ENCODE data around the gene HDAC9. TPM values are rescaled to one million over a fixed set of nuclear protein-coding genes. Genes with fewer than 3 reads are reported as not detected.

The HDAC9 gene
- polyA plus RNA-seq, 1 of the 3 experiments (the other 2 are of a cell fraction): 11.6 TPM

- TF ChIP-seq IRF3 (IDR thresholded peaks at IDR 0.05; ENCODE audit: low read depth, low read length): no peak
- no peak for TF ChIP-seq USF1 (IDR thresholded peaks at IDR 0.05; ENCODE audit: borderline replicate concordance, low read depth)
- no peak for TF ChIP-seq FOSL2 (IDR thresholded peaks at IDR 0.05; ENCODE audit: borderline replicate concordance, low read depth)
- no peak for TF ChIP-seq EZH2phosphoT487 (IDR thresholded peaks at IDR 0.05; ENCODE audit: borderline replicate concordance, low read depth)
- TF ChIP-seq GABPA (IDR thresholded peaks at IDR 0.05; ENCODE audit: low read depth): no peak
- no peak; the same call in 1 of the 2 replicates for TF ChIP-seq RFX5 (IDR thresholded peaks at IDR 0.05; ENCODE audit: low read length)
These were observed 348.4 kb downstream of the HDAC9 start (continued) for GRCh38 chr7:18843979-18844378.

GRCh38 chr7:18844735-18845134, 349.2 kb downstream of the HDAC9 start:
- H3K79me2 ChIP-seq (ENCODE audit: insufficient read depth): no peaks in the 10 kb centered on the region
- DNase-seq: no peak
- H3K9me2 ChIP-seq: no peaks in the 10 kb centered on the region
- H3K4me2 ChIP-seq: no peak overlapping the region
- peaks cover 4% of the 10 kb centered on the region for H3F3A ChIP-seq (replicated peaks; ENCODE audit: insufficient read depth)
- H3K9ac ChIP-seq: no peak overlapping the region
- 92% methylated on average over 5 of the region's 5 CpGs for WGBS (ENCODE audit: low lambda C conversion rate)
- H3K4me3 ChIP-seq (ENCODE audit: low read depth in 2 of 2, low read length in 1 of 2): no peak overlapping the region
- H4K20me1 ChIP-seq (ENCODE audit: insufficient read depth): no peaks in the 10 kb centered on the region
- H3K4me1 ChIP-seq (ENCODE audit: control insufficient read depth in 1 of 2, insufficient read depth in 2 of 2, low read depth in 1 of 2, low read length in 1 of 2): peaks cover 23 to 52% of the 10 kb centered on the region in 2 experiments
- H3K27ac ChIP-seq (ENCODE audit: low read depth in 2 of 2, low read length in 1 of 2): peak overlapping the region in 1 of 2 experiments; percentile 100; a peak in 2 of 4 replicates
- no peaks in the 10 kb centered on the region for H3K9me3 ChIP-seq
- ChIA-PET POLR2A (interaction anchor here (1.2 to 4.3 kb wide), 4 partner anchors 142 to 273 kb away, joined by 3 to 46 read pairs (median 6); partner anchors contain the start of gene TWIST1), CTCF (interaction anchor here (1.2 to 4.9 kb wide), 7 partner anchors 14 to 269 kb away, joined by 3 to 36 read pairs (median 14); no protein-coding TSS in a partner anchor)
- H3K36me3 ChIP-seq (replicated peaks in 1 of 2; ENCODE audit: control insufficient read depth in 1 of 2, insufficient read depth in 2 of 2, low read length in 1 of 2): peaks cover 0 to 6% of the 10 kb centered on the region in 2 experiments
- TF ChIP-seq GABPA (IDR thresholded peaks at IDR 0.05; ENCODE audit: low read depth): no peak
- no peak for TF ChIP-seq ELF1 (IDR thresholded peaks at IDR 0.05)
- TF ChIP-seq USF2 (IDR thresholded peaks at IDR 0.05; ENCODE audit: borderline replicate concordance, low read depth, low read length): no peak
- no peak for TF ChIP-seq YY1 (IDR thresholded peaks at IDR 0.05; ENCODE audit: low read depth)
- no peak for TF ChIP-seq SIN3A (IDR thresholded peaks at IDR 0.05; ENCODE audit: borderline replicate concordance, low read depth, low read length)
- no peak for TF ChIP-seq IRF3 (IDR thresholded peaks at IDR 0.05; ENCODE audit: low read depth, low read length)
- TF ChIP-seq EZH2phosphoT487 (IDR thresholded peaks at IDR 0.05; ENCODE audit: borderline replicate concordance, low read depth): no peak
- TF ChIP-seq POLR2AphosphoS5 (IDR thresholded peaks at IDR 0.05; ENCODE audit: low read depth, low read length): no peak
- no peak for TF ChIP-seq CHD2 (IDR thresholded peaks at IDR 0.05; ENCODE audit: low read length, partially characterized antibody)
- no peak for TF ChIP-seq RCOR1 (IDR thresholded peaks at IDR 0.05; ENCODE audit: low read length)
- TF ChIP-seq EP300 (IDR thresholded peaks at IDR 0.05; ENCODE audit: borderline replicate concordance in 1 of 2, low read depth in 1 of 2, low read length in 1 of 2): no peak
- no peak for TF ChIP-seq USF1 (IDR thresholded peaks at IDR 0.05; ENCODE audit: borderline replicate concordance, low read depth)
- no peak for TF ChIP-seq REST (IDR thresholded peaks at IDR 0.05; ENCODE audit: low read depth, low read length)
- TF ChIP-seq TAF1 (IDR thresholded peaks at IDR 0.05; ENCODE audit: borderline replicate concordance, low read depth, low read length): no peak
- no peak for TF ChIP-seq MAX (IDR thresholded peaks at IDR 0.05; ENCODE audit: low read depth)
- H3K27me3 ChIP-seq (ENCODE audit: insufficient read depth): no peaks in the 10 kb centered on the region
- H2AFZ ChIP-seq (ENCODE audit: low read depth): no peak overlapping the region

Data from SK-N-SH (cell line).